HEK293 (cell line): ENCODE results near the gene CCDC28B.

Experiments used
- SETDB1 ChIP-seq: IDR thresholded peaks from one replicate; pipeline ENCODE4 v1.6.1; 2017; ENCODE audit warnings: mild to moderate bottlenecking, low read length, moderate library complexity, mixed read lengths; ENCODE audit not compliant: insufficient read length
- ZNF140 ChIP-seq: fragments of 450-650 bp; formaldehyde crosslinking; IDR thresholded peaks from 2 replicates; pipeline ENCODE4 v1.5.1; 2016; ENCODE audit warnings: missing biosample characterization, missing genetic modification characterization
- ZNF23 ChIP-seq: fragments of 450-650 bp; formaldehyde crosslinking; IDR thresholded peaks from 2 replicates; pipeline ENCODE4 v1.5.1; 2016; ENCODE audit warnings: missing biosample characterization, missing genetic modification characterization, borderline replicate concordance
- ZNF335 ChIP-seq: fragments of 450-650 bp; formaldehyde crosslinking; conservative IDR thresholded peaks from 2 replicates; pipeline ENCODE4 v1.5.1; 2016; ENCODE audit warnings: missing biosample characterization, missing genetic modification characterization
- ZNF529 ChIP-seq: fragments of 450-650 bp; formaldehyde crosslinking; IDR thresholded peaks from 2 replicates; pipeline ENCODE4 v1.5.1; 2017; ENCODE audit warnings: missing genetic modification characterization, missing biosample characterization; ENCODE audit not compliant: insufficient replicate concordance
- ZNF544 ChIP-seq: fragments of 450-650 bp; formaldehyde crosslinking; IDR thresholded peaks from 2 replicates; pipeline ENCODE4 v1.5.0; 2017; ENCODE audit warnings: missing biosample characterization, missing genetic modification characterization
- TF ChIP-seq, protein P1 (sequence below): fragments of 450-650 bp; formaldehyde crosslinking; IDR thresholded peaks from 2 replicates; pipeline ENCODE4 v1.5.1; 2016; ENCODE audit warnings: missing biosample characterization, missing genetic modification characterization
- TF ChIP-seq, protein P2 (sequence below): fragments of 450-650 bp; formaldehyde crosslinking; IDR thresholded peaks from 2 replicates; pipeline ENCODE4 v1.5.1; 2016; ENCODE audit warnings: missing biosample characterization, missing genetic modification characterization, borderline replicate concordance

DNA sequence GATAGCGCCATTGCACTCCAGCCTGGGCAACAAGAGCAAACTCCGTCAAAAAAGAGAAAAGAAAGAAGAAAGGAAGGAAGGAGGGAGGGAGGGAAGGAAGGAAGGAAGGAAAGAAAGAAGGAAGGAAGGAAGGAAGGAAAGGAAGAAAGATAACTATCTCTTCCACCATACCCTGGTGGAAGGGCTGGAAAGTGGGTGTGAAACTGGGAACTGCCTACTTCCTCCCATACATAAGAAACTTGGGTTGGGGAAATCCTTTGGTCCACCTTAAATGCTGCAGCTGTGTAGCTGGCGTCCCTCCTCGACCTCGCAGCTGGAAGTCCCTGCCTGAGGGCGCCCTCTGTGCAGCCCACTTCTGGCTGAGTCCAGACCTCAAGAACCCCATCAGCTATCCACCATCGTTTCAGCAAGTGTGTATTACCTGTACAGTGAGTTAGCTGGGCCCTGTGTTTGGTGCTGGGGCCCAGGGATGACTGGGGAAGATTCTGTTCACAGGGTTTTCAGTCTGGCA is 42.0 kb downstream of the CCDC28B start:
- no peak for TF ChIP-seq ZNF23 (tag by site-specific recombination)
- TF ChIP-seq, protein P1, sequence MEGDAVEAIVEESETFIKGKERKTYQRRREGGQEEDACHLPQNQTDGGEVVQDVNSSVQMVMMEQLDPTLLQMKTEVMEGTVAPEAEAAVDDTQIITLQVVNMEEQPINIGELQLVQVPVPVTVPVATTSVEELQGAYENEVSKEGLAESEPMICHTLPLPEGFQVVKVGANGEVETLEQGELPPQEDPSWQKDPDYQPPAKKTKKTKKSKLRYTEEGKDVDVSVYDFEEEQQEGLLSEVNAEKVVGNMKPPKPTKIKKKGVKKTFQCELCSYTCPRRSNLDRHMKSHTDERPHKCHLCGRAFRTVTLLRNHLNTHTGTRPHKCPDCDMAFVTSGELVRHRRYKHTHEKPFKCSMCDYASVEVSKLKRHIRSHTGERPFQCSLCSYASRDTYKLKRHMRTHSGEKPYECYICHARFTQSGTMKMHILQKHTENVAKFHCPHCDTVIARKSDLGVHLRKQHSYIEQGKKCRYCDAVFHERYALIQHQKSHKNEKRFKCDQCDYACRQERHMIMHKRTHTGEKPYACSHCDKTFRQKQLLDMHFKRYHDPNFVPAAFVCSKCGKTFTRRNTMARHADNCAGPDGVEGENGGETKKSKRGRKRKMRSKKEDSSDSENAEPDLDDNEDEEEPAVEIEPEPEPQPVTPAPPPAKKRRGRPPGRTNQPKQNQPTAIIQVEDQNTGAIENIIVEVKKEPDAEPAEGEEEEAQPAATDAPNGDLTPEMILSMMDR = no peak
- TF ChIP-seq ZNF529 (tag by site-specific recombination) = no peak
- no peak for TF ChIP-seq ZNF140 (tag by site-specific recombination)
- no peak for TF ChIP-seq ZNF335 (tag by site-specific recombination)
- no peak for TF ChIP-seq ZNF544 (tag by site-specific recombination)
- TF ChIP-seq, protein P2, sequence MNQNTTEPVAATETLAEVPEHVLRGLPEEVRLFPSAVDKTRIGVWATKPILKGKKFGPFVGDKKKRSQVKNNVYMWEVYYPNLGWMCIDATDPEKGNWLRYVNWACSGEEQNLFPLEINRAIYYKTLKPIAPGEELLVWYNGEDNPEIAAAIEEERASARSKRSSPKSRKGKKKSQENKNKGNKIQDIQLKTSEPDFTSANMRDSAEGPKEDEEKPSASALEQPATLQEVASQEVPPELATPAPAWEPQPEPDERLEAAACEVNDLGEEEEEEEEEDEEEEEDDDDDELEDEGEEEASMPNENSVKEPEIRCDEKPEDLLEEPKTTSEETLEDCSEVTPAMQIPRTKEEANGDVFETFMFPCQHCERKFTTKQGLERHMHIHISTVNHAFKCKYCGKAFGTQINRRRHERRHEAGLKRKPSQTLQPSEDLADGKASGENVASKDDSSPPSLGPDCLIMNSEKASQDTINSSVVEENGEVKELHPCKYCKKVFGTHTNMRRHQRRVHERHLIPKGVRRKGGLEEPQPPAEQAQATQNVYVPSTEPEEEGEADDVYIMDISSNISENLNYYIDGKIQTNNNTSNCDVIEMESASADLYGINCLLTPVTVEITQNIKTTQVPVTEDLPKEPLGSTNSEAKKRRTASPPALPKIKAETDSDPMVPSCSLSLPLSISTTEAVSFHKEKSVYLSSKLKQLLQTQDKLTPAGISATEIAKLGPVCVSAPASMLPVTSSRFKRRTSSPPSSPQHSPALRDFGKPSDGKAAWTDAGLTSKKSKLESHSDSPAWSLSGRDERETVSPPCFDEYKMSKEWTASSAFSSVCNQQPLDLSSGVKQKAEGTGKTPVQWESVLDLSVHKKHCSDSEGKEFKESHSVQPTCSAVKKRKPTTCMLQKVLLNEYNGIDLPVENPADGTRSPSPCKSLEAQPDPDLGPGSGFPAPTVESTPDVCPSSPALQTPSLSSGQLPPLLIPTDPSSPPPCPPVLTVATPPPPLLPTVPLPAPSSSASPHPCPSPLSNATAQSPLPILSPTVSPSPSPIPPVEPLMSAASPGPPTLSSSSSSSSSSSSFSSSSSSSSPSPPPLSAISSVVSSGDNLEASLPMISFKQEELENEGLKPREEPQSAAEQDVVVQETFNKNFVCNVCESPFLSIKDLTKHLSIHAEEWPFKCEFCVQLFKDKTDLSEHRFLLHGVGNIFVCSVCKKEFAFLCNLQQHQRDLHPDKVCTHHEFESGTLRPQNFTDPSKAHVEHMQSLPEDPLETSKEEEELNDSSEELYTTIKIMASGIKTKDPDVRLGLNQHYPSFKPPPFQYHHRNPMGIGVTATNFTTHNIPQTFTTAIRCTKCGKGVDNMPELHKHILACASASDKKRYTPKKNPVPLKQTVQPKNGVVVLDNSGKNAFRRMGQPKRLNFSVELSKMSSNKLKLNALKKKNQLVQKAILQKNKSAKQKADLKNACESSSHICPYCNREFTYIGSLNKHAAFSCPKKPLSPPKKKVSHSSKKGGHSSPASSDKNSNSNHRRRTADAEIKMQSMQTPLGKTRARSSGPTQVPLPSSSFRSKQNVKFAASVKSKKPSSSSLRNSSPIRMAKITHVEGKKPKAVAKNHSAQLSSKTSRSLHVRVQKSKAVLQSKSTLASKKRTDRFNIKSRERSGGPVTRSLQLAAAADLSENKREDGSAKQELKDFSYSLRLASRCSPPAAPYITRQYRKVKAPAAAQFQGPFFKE (tag by site-specific recombination) = no peak
- no peak for TF ChIP-seq SETDB1
